ENCODE data around the gene RPTOR. TPM values are rescaled to one million over a fixed set of nuclear protein-coding genes. Genes with fewer than 3 reads are reported as not detected.

The RPTOR gene
- total RNA-seq, 6 experiments from 2014 or later, result 34.4 to 39.2 (median 35.5) TPM

- DNase-seq, result no peak
- H3K27ac Mint-ChIP-seq, result no peak overlapping the region; the same call in 1 of the 2 replicates
- H3K9me3 Mint-ChIP-seq, result no peaks in the 10 kb centered on the region
- H3K4me1 Mint-ChIP-seq (ENCODE audit: low read depth), result peaks cover 38% of the 10 kb centered on the region
- H3K27me3 Mint-ChIP-seq (ENCODE audit: insufficient read depth), result peaks cover 2% of the 10 kb centered on the region
- H3K36me3 Mint-ChIP-seq (ENCODE audit: low read depth), result peaks cover 8% of the 10 kb centered on the region
- TF ChIP-seq CTCF (IDR thresholded peaks at IDR 0.05), result no peak
- H3K4me3 Mint-ChIP-seq, result no peak overlapping the region
Observed at GRCh38 chr17:80836971-80837481, 292.4 kb downstream of the RPTOR start.

- DNase-seq, result no peak
- H3K4me3 Mint-ChIP-seq, result no peak overlapping the region
- H3K27me3 Mint-ChIP-seq (ENCODE audit: insufficient read depth), result peaks cover 2% of the 10 kb centered on the region
- no peak for TF ChIP-seq CTCF (IDR thresholded peaks at IDR 0.05)
- peaks cover 31% of the 10 kb centered on the region for H3K4me1 Mint-ChIP-seq (ENCODE audit: low read depth)
- H3K9me3 Mint-ChIP-seq, result no peaks in the 10 kb centered on the region
- H3K27ac Mint-ChIP-seq, result no peak overlapping the region
- peaks cover 8% of the 10 kb centered on the region for H3K36me3 Mint-ChIP-seq (ENCODE audit: low read depth)
Observed at GRCh38 chr17:80837711-80838110, 293.1 kb downstream of the RPTOR start.

- TF ChIP-seq CTCF (IDR thresholded peaks at IDR 0.05), result no peak
- no peak for DNase-seq
- H3K4me3 Mint-ChIP-seq, result no peak overlapping the region
- peaks cover 2% of the 10 kb centered on the region for H3K27me3 Mint-ChIP-seq (ENCODE audit: insufficient read depth)
- peaks cover 8% of the 10 kb centered on the region for H3K36me3 Mint-ChIP-seq (ENCODE audit: low read depth)
- no peaks in the 10 kb centered on the region for H3K9me3 Mint-ChIP-seq
- peaks cover 23% of the 10 kb centered on the region for H3K4me1 Mint-ChIP-seq (ENCODE audit: low read depth)
- no peak overlapping the region for H3K27ac Mint-ChIP-seq
Observed at GRCh38 chr17:80838311-80839025, 293.8 kb downstream of the RPTOR start.

GRCh38 chr17:80839026-80839345, 294.3 kb downstream of the RPTOR start:
- Mint-ChIP-seq H3K4me3 (no peak overlapping the region), H3K27me3 (ENCODE audit: insufficient read depth) (peaks cover 2% of the 10 kb centered on the region), H3K9me3 (no peaks in the 10 kb centered on the region), H3K27ac (no peak overlapping the region), H3K36me3 (ENCODE audit: low read depth) (peaks cover 8% of the 10 kb centered on the region), H3K4me1 (ENCODE audit: low read depth) (peaks cover 18% of the 10 kb centered on the region)
- DNase-seq, result no peak
- no peak for TF ChIP-seq CTCF (IDR thresholded peaks at IDR 0.05)

GRCh38 chr17:80839511-80839941, 294.9 kb downstream of the RPTOR start:
- peaks cover 8% of the 10 kb centered on the region for H3K36me3 Mint-ChIP-seq (ENCODE audit: low read depth)
- DNase-seq, result no peak
- H3K27me3 Mint-ChIP-seq (ENCODE audit: insufficient read depth), result peaks cover 2% of the 10 kb centered on the region
- H3K27ac Mint-ChIP-seq, result no peak overlapping the region
- H3K4me3 Mint-ChIP-seq, result no peak overlapping the region
- H3K4me1 Mint-ChIP-seq (ENCODE audit: low read depth), result peaks cover 13% of the 10 kb centered on the region
- no peaks in the 10 kb centered on the region for H3K9me3 Mint-ChIP-seq
- no peak for TF ChIP-seq CTCF (IDR thresholded peaks at IDR 0.05)

All from HFFc6 (cell line).